Stimulated activated CD8-positive, alpha-beta memory T cell treated with anti-CD3 and anti-CD28 coated beads, Interleukin-15, amount 100 ng/mL, for 24 hours (primary cell): Measurements from ENCODE around the gene WDFY3.
"Not testable (repeated sequence)": the region's sequence is repeated elsewhere in the genome, so short reads cannot be mapped to it uniquely, and the experiment has no call there.

ENCODE experiments used
- DNase-seq: peaks from one replicate; pipeline ENCODE4 v3.0.0-alpha.2; 2020; ENCODE audit warnings: low read depth

WDFY3 gene

GRCh38 chr4:84672177-84672576 is 294.3 kb downstream of the WDFY3 start:
- DNase-seq, result no peak

DNA sequence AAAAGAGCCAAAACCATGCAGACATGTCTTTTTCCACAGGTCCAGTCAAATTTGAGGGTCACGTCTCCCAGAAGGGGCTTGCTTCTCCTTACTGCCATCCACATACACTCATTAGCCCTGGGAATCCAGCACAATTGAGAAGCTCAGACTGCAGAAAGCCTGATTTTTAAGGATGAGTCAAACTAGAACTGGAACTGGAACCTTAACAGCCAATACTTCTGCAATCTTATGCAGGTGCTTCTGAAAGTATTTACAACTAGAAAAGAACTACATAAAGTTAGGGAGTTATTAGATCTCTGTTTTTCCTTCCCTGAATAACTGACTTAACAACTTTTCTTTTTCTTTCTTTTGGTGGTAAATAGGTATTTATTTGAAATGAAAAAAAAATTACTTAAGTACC is 297.3 kb downstream of the WDFY3 start:
- no peak for DNase-seq

DNA sequence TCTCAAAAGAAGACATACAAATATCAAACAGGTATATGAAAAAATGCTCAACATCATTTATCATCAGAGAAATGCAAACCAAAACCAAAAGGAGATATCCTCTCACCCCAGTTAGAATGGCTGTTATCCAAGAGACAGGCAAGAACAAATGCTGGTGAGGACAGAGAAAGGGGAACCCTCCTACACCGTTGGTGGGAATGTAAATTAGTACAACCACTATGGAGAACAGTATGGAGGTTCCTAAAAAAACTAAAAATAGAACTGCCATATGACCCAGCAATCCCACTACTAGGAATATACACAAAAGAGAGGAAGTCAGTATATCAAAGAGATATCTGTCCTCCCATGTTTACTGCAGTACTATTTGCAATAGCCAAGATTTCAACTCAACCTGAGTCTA is 300.1 kb downstream of the WDFY3 start:
- DNase-seq, result no peak

DNA sequence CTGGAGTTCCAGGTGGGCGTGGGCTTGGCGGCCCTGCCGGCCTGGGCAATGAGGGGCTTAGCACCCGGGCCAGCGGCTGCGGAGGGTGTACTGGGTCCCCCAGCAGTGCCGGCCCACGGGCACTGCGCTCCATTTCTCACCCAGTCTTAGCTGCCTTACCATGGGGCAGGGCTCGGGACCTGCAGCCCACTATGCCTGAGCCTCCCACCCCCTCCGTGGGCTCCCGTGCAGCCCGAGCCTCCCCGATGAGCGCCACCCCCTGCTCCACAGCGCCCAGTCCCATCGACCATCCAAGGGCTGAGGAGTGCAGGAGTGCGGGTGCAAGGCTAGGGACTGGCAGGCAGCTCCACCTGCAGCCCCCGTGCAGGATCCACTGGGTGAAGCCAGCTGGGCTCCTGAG is 301.7 kb downstream of the WDFY3 start:
- not testable (repeated sequence) for DNase-seq

- no peak for DNase-seq
These were observed 305.1 kb downstream of the WDFY3 start for GRCh38 chr4:84661191-84661939.

DNA sequence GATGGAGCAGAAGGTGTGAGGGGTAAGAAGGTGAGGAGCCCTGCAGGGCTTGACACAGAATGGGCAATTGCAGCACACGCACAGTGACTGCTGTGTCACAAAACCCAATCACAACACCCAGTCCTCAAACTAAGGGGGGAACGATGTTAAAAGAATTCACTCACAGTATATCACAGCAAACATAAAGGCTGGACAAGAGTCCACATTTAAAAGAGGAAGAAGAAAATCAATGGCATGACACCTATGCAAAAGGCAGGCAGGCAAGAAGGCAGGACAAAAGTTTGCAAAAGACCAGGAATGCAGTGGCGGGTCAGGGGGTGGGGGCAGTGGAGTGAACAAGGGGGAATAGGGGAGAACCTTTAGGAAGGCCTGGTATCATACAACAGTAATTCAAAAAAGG is 305.9 kb downstream of the WDFY3 start:
- DNase-seq, result no peak

GRCh38 chr4:84652478-84652877 is 314.0 kb downstream of the WDFY3 start:
- no peak for DNase-seq

- DNase-seq, result no peak
These were observed 315.0 kb downstream of the WDFY3 start for GRCh38 chr4:84651499-84651898.

DNA sequence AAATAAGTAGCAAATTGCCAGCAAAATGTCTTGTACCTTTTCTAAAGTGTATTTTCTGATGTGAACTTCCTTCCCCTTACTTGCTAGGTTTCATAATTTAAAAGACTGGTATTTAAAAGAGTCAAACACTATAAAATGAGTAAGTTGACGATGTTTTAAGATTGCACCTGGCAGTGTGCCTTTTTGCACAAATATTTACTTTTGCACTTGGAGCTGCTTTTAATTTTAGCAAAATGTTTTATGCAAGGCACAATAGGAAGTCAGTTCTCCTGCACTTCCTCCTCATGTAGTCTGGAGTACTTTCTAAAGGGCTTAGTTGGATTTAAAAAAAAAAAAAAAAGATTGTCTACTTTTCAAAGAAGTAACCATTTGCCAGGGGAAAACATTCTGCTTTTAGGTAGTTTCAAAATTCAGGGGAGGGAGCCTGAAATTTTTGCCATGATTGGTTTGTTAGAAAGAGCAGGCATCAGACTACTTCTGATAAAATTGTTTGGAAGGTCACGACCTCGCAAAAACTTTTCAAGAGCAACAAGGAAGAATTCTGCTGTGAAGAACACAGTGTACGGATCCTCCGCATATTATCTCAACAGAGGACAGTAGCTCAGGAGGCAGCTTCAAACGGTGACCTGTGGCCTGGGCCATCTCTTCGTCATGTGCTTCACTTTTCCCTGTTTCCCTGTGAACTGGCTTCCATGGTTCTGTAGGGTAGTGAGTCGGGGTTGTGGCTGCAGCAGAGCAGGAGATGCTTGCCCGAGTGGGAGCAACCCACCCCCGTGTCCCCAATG is 317.4 kb downstream of the WDFY3 start:
- DNase-seq, result no peak

GRCh38 chr4:84648178-84648577 is 318.3 kb downstream of the WDFY3 start:
- DNase-seq, result no peak

GRCh38 chr4:84647312-84647884 is 319.1 kb downstream of the WDFY3 start:
- DNase-seq, result no peak

DNA sequence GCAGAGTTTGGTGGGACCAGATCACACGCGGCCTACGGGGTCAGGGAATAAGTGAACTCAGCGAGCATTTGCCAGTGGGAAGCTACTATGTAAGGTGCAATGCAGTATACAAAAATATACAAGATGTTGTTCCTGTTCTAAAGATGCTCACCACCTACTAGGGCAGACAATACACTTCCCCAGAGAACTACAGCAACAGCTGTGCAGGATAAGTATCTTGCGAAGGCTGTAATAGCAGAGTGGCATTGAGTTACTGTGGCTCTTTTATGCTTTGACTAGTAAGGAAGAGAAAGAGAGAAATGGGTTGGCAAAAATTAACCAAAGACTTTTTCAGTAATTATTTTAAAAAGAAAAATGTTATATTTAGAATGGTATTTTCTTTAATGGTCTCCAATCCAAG is 322.4 kb downstream of the WDFY3 start:
- DNase-seq, result no peak

- DNase-seq, result no peak
These were observed 327.3 kb downstream of the WDFY3 start for GRCh38 chr4:84639145-84639544.

- no peak for DNase-seq
These were observed 328.4 kb downstream of the WDFY3 start for GRCh38 chr4:84638092-84638491.

- DNase-seq, result no peak
These were observed 331.5 kb downstream of the WDFY3 start for GRCh38 chr4:84634961-84635360.

DNA sequence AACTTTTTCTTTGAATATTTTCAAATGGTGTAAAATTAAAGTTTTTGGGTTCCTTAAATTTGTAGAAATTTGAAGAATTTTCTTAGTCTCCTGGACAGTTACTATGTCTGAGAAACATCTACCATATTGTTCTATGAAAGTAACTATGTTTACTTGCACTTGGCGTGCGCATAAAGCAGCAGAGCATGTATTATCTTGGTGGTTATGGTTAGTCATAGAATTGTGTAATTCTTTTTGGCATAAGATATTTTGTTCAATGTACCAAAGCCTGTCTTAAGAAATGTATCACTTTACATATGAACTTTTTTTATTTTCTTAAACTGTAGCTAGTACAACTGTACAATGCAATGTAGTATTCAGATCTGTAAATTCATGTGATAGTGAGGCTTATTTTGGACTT is 334.4 kb downstream of the WDFY3 start:
- DNase-seq, result no peak

DNA sequence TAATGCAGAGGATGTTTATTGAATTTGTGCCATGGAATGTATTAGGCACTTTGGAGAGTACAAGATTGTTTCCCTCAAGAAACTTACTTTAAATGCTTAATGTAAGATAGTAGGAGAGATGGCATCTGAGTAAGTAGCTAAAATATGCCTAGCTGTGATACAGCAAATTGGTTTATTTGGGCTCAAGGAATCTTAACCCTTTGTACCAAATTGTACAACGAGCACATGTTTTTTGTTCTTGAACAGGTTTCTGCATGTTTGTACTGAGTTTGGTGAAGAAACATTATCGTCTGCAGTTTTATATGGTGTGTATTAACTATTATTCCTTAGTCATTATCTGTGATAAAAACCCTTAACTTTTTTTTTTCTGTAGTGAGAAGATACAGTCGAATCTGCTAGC is 334.9 kb downstream of the WDFY3 start:
- DNase-seq, result no peak

- no peak for DNase-seq
These were observed 339.8 kb downstream of the WDFY3 start for GRCh38 chr4:84626673-84627072.

DNA sequence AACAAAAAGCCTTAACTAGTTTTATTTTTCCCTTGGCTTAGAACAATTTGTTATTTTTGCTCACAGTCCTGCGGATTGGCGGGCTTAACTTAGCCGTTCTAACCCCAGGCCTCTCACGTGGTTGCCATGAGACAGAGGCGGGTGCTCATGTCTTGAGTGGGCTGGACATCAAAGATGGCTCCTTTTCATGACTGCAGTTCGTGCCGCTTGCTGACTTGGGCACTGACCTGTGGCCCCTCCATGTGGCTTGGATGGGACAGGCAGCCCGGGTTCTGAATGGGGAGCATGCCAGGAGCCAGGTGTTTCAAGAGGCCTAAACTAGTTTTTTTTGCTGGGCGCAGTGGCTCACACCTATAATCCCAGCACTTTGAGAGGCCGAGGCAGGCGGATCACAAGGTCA is 342.8 kb downstream of the WDFY3 start:
- DNase-seq, result no peak

GRCh38 chr4:84622959-84623358 is 343.5 kb downstream of the WDFY3 start:
- no peak for DNase-seq
